IgD-negative memory B cell (primary cell): ENCODE measurements around the gene STRADA. TPM values are rescaled to one million over a fixed set of nuclear protein-coding genes. Genes with fewer than 3 reads are reported as not detected.

Source experiments
- H3K27ac Mint-ChIP-seq, 3 donors: one replicate each; pipeline ENCODE4 v1.8.0; 2020 to 2022; ENCODE audit warnings: mild to moderate bottlenecking in 3 of 3, mixed read lengths in 3 of 3, moderate library complexity in 1 of 3
- H3K27me3 Mint-ChIP-seq: one replicate; pipeline ENCODE4 v1.8.0; 2021; ENCODE audit warnings: mixed read lengths
- H3K36me3 Mint-ChIP-seq: one replicate; pipeline ENCODE4 v1.8.0; 2020; ENCODE audit warnings: mild to moderate bottlenecking, mixed read lengths
- H3K4me1 Mint-ChIP-seq, 3 donors: one replicate each; pipeline ENCODE4 v1.8.0; 2020 to 2022; ENCODE audit warnings: mixed read lengths in 3 of 3, mild to moderate bottlenecking in 1 of 3
- H3K4me3 Mint-ChIP-seq, 4 donors: one replicate each; pipeline ENCODE4 v1.8.0; 2020 to 2022; ENCODE audit warnings: mild to moderate bottlenecking in 4 of 4, mixed read lengths in 4 of 4, moderate library complexity in 3 of 4
- H3K9me3 Mint-ChIP-seq, 3 donors: one replicate each; pipeline ENCODE4 v1.8.0; 2020 to 2021; ENCODE audit warnings: mixed read lengths in 3 of 3, mild to moderate bottlenecking in 1 of 3
- polyA plus RNA-seq: library from polyadenylated mRNA; unstranded; fragments of 300-500 nt; fragmentation: Illumina TruSeq; gene quantifications from one replicate; pipeline ENCODE4 v1.2.3, GENCODE V29; 2021

The STRADA gene
- polyA plus RNA-seq, 1 donor from 2014 or later, result 24.9 TPM

- Mint-ChIP-seq H3K27ac (peak overlapping the region in 2 of 3 donors; percentile 46 to 81), H3K4me1 (peaks cover 0 to 3% (median 0%) of the 10 kb centered on the region in 3 donors), H3K27me3 (no peaks in the 10 kb centered on the region), H3K4me3 (no peak overlapping the region), H3K9me3 (no peaks in the 10 kb centered on the region), H3K36me3 (no peaks in the 10 kb centered on the region)
These were observed 22.6 kb downstream of the STRADA start for GRCh38 chr17:63718988-63719387.

- Mint-ChIP-seq H3K27me3 (no peaks in the 10 kb centered on the region), H3K4me3 (no peak overlapping the region), H3K27ac (no peak overlapping the region), H3K9me3 (no peaks in the 10 kb centered on the region), H3K4me1 (peaks cover 0 to 3% (median 0%) of the 10 kb centered on the region in 3 donors), H3K36me3 (no peaks in the 10 kb centered on the region)
These were observed 25.2 kb downstream of the STRADA start for GRCh38 chr17:63716426-63716825.

- H3K27me3 Mint-ChIP-seq, result no peaks in the 10 kb centered on the region
- peaks cover 6 to 10% (median 6%) of the 10 kb centered on the region in 3 donors for H3K4me1 Mint-ChIP-seq
- H3K36me3 Mint-ChIP-seq, result no peaks in the 10 kb centered on the region
- no peaks in the 10 kb centered on the region for H3K9me3 Mint-ChIP-seq
- H3K27ac Mint-ChIP-seq, result peak overlapping the region in 2 of 3 donors; percentile 35 to 46
- H3K4me3 Mint-ChIP-seq, result no peak overlapping the region
These were observed 26.9 kb downstream of the STRADA start for GRCh38 chr17:63714550-63715277.

GRCh38 chr17:63709110-63709509 is 32.5 kb downstream of the STRADA start:
- H3K4me1 Mint-ChIP-seq, result peaks cover 28 to 40% (median 30%) of the 10 kb centered on the region in 3 donors

GRCh38 chr17:63707151-63707550 is 34.4 kb downstream of the STRADA start:
- Mint-ChIP-seq H3K9me3 (no peaks in the 10 kb centered on the region), H3K27me3 (no peaks in the 10 kb centered on the region), H3K36me3 (peaks cover 2% of the 10 kb centered on the region), H3K4me3 (no peak overlapping the region), H3K4me1 (peaks cover 40 to 57% (median 40%) of the 10 kb centered on the region in 3 donors), H3K27ac (peak overlapping the region; percentile 67 to 100 (median 81))

More at GRCh38 chr17:63709110-63709509, 32.5 kb downstream of the STRADA start:
- Mint-ChIP-seq H3K9me3 (no peaks in the 10 kb centered on the region), H3K4me3 (peak overlapping the region in 3 of 4 donors; percentile 12 to 32 (median 19)), H3K27ac (peak overlapping the region; percentile 73 to 87 (median 74)), H3K27me3 (no peaks in the 10 kb centered on the region), H3K36me3 (peaks cover 2% of the 10 kb centered on the region)

GRCh38 chr17:63706336-63707082 is 35.1 kb downstream of the STRADA start:
- Mint-ChIP-seq H3K36me3 (peaks cover 3% of the 10 kb centered on the region), H3K9me3 (no peaks in the 10 kb centered on the region), H3K27me3 (no peaks in the 10 kb centered on the region), H3K4me1 (peaks cover 42 to 59% (median 46%) of the 10 kb centered on the region in 3 donors), H3K4me3 (peak overlapping the region in 2 of 4 donors; percentile 46 to 75), H3K27ac (peak overlapping the region; percentile 92 to 100 (median 97))

GRCh38 chr17:63705657-63706056 is 35.9 kb downstream of the STRADA start:
- Mint-ChIP-seq H3K4me3 (peak overlapping the region; percentile 50 to 80 (median 66)), H3K4me1 (peaks cover 43 to 60% (median 49%) of the 10 kb centered on the region in 3 donors), H3K27me3 (no peaks in the 10 kb centered on the region), H3K27ac (peak overlapping the region in 2 of 3 donors; percentile 97 to 100), H3K9me3 (no peaks in the 10 kb centered on the region), H3K36me3 (peaks cover 5% of the 10 kb centered on the region)

GRCh38 chr17:63704836-63705235 is 36.8 kb downstream of the STRADA start:
- H3K4me1 Mint-ChIP-seq, result peaks cover 39 to 54% (median 43%) of the 10 kb centered on the region in 3 donors
- H3K36me3 Mint-ChIP-seq, result peaks cover 5% of the 10 kb centered on the region
- no peaks in the 10 kb centered on the region for H3K27me3 Mint-ChIP-seq
- H3K9me3 Mint-ChIP-seq, result no peaks in the 10 kb centered on the region
- H3K27ac Mint-ChIP-seq, result peak overlapping the region in 2 of 3 donors; percentile 97 to 100
- H3K4me3 Mint-ChIP-seq, result peak overlapping the region in 3 of 4 donors; percentile 61 to 80 (median 72)

GRCh38 chr17:63704259-63704576 is 37.4 kb downstream of the STRADA start:
- peaks cover 36 to 51% (median 40%) of the 10 kb centered on the region in 3 donors for H3K4me1 Mint-ChIP-seq
- no peaks in the 10 kb centered on the region for H3K9me3 Mint-ChIP-seq
- peak overlapping the region in 1 of 4 donors; percentile 73 for H3K4me3 Mint-ChIP-seq
- H3K27me3 Mint-ChIP-seq, result no peaks in the 10 kb centered on the region
- H3K27ac Mint-ChIP-seq, result peak overlapping the region; percentile 39 to 100 (median 97)
- H3K36me3 Mint-ChIP-seq, result peaks cover 5% of the 10 kb centered on the region

- H3K27me3 Mint-ChIP-seq, result no peaks in the 10 kb centered on the region
- peaks cover 5% of the 10 kb centered on the region for H3K36me3 Mint-ChIP-seq
- H3K4me3 Mint-ChIP-seq, result peak overlapping the region in 3 of 4 donors; percentile 73 to 98 (median 76)
- peak overlapping the region; percentile 83 to 100 (median 97) for H3K27ac Mint-ChIP-seq
- H3K4me1 Mint-ChIP-seq, result peaks cover 33 to 48% (median 35%) of the 10 kb centered on the region in 3 donors
- no peaks in the 10 kb centered on the region for H3K9me3 Mint-ChIP-seq
These were observed 37.9 kb downstream of the STRADA start for GRCh38 chr17:63703556-63704258.

GRCh38 chr17:63703029-63703428 is 38.6 kb downstream of the STRADA start:
- no peaks in the 10 kb centered on the region for H3K9me3 Mint-ChIP-seq
- H3K36me3 Mint-ChIP-seq, result peaks cover 7% of the 10 kb centered on the region
- peak overlapping the region; percentile 98 to 100 (median 99) for H3K27ac Mint-ChIP-seq
- no peaks in the 10 kb centered on the region for H3K27me3 Mint-ChIP-seq
- peaks cover 30 to 46% (median 32%) of the 10 kb centered on the region in 3 donors for H3K4me1 Mint-ChIP-seq
- H3K4me3 Mint-ChIP-seq, result peak overlapping the region; percentile 90 to 98 (median 96)

- H3K27ac Mint-ChIP-seq, result peak overlapping the region; percentile 98 to 100 (median 99)
- H3K27me3 Mint-ChIP-seq, result no peaks in the 10 kb centered on the region
- peak overlapping the region; percentile 90 to 98 (median 96) for H3K4me3 Mint-ChIP-seq
- H3K4me1 Mint-ChIP-seq, result peaks cover 33 to 46% (median 33%) of the 10 kb centered on the region in 3 donors
- no peaks in the 10 kb centered on the region for H3K9me3 Mint-ChIP-seq
- H3K36me3 Mint-ChIP-seq, result peaks cover 9% of the 10 kb centered on the region
These were observed 38.9 kb downstream of the STRADA start for GRCh38 chr17:63702721-63703015.

GRCh38 chr17:63701868-63702720 is 39.5 kb downstream of the STRADA start:
- peaks cover 12% of the 10 kb centered on the region for H3K36me3 Mint-ChIP-seq
- H3K9me3 Mint-ChIP-seq, result no peaks in the 10 kb centered on the region
- H3K4me1 Mint-ChIP-seq, result peaks cover 36 to 47% (median 39%) of the 10 kb centered on the region in 3 donors
- H3K27ac Mint-ChIP-seq, result peak overlapping the region; percentile 98 to 100 (median 99)
- H3K4me3 Mint-ChIP-seq, result peak overlapping the region; percentile 90 to 98 (median 96)
- H3K27me3 Mint-ChIP-seq, result no peaks in the 10 kb centered on the region

GRCh38 chr17:63701456-63701820 is 40.2 kb downstream of the STRADA start:
- peaks cover 12% of the 10 kb centered on the region for H3K36me3 Mint-ChIP-seq
- no peaks in the 10 kb centered on the region for H3K9me3 Mint-ChIP-seq
- H3K27me3 Mint-ChIP-seq, result no peaks in the 10 kb centered on the region
- peaks cover 41 to 49% (median 45%) of the 10 kb centered on the region in 3 donors for H3K4me1 Mint-ChIP-seq
- peak overlapping the region; percentile 98 to 100 (median 99) for H3K27ac Mint-ChIP-seq
- H3K4me3 Mint-ChIP-seq, result peak overlapping the region; percentile 90 to 98 (median 96)
